Body of pancreas (tissue), 4 donors: Measurements from ENCODE around the gene CLDN5.

Experiments
- POLR2A ChIP-seq, 3 donors: fragments of 450-650 bp; IDR thresholded peaks; one replicate each; pipeline ENCODE4 v1.6.1; 2016; ENCODE audit warnings: antibody characterized with exemption in 3 of 3, mild to moderate bottlenecking in 2 of 3
- TF ChIP-seq, protein P1 (sequence below), 7 experiments: fragments of 450-650 bp in 4 of 7; fragments of 200-600 bp in 3 of 7; sonication (generic) in 3 of 7; IDR thresholded peaks; one replicate each; pipeline ENCODE4 v1.5.1; 2016 to 2019; ENCODE audit warnings: antibody characterized with exemption in 7 of 7

DNA sequence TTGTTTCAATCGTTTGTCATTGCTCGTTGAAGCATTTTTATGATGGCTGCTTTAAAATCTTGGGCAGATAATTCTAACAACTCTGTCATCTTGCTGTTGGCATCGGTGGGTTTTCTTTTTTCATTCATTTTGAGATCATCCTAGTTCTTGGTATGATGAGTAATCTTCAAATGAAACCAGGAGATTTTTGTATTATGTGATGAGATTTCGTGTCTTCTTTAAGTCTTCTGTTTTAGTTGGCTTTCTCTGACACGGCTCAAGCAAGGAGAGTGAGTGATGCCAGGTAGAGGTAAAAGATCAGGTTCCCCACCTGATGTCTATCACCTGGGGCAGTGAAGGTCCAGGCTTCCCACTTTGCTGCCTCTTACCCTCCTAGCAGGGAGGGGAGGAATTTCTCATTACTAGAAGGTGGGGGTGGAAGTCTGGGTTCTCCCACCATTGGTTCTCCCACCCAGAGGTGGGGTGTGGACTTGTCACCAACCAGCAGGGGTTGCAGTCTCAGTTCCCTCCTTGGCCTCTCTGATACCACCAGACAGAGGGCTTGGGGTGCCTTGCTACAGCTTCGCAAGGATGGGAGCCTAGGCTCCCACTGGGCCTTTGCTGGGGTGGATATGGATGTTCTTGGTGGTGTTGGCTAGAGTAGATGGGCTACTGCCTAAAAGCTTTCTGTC, 31.6 kb downstream of the CLDN5 start:
- TF ChIP-seq, protein P1, sequence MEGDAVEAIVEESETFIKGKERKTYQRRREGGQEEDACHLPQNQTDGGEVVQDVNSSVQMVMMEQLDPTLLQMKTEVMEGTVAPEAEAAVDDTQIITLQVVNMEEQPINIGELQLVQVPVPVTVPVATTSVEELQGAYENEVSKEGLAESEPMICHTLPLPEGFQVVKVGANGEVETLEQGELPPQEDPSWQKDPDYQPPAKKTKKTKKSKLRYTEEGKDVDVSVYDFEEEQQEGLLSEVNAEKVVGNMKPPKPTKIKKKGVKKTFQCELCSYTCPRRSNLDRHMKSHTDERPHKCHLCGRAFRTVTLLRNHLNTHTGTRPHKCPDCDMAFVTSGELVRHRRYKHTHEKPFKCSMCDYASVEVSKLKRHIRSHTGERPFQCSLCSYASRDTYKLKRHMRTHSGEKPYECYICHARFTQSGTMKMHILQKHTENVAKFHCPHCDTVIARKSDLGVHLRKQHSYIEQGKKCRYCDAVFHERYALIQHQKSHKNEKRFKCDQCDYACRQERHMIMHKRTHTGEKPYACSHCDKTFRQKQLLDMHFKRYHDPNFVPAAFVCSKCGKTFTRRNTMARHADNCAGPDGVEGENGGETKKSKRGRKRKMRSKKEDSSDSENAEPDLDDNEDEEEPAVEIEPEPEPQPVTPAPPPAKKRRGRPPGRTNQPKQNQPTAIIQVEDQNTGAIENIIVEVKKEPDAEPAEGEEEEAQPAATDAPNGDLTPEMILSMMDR (IDR thresholded peaks at IDR 0.05): no peak
- no peak for TF ChIP-seq POLR2A (IDR thresholded peaks at IDR 0.05)
